GM21619 (cell line): Measurements from ENCODE around the gene OR4D1.
"Not testable (repeated sequence)": the region's sequence is repeated elsewhere in the genome, so short reads cannot be mapped to it uniquely, and the experiment has no call there.

Experiments
- ATAC-seq: cut with Tn5 transposase; IDR thresholded peaks from one replicate; pipeline ENCODE4 v1.9.1; 2021; ENCODE audit not compliant: unreplicated experiment

Gene OR4D1

DNA sequence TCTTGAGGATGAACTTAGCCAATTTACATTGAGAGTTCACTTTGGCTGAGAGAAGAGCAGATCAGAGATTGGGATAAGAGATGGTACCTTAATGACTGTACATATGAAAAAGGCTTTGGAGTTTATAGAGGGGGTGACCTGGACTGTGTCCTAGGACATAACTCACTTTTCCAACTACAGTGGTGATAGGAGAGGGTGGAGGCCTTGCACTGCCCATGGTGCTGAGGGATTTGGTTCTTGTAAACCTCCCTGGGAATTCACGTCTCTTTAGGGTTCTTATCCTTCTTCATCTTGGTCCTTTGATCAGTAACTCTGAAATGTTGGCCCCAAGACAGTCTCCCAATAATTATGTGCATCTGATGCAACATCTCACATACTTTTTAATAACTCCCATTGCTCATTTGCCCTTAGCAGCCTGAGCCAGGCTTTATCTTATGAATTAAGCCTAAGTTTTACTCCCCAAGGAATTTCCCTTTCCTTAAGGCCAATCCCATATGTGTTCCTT is at the start of gene OR4D1:
Gene OR4D1 (plus strand): TSS at position 455 of the 505 bp plus-strand sequence. CDS start 6,770 bp downstream, outside the sequence.
- ATAC-seq, result no peak

DNA sequence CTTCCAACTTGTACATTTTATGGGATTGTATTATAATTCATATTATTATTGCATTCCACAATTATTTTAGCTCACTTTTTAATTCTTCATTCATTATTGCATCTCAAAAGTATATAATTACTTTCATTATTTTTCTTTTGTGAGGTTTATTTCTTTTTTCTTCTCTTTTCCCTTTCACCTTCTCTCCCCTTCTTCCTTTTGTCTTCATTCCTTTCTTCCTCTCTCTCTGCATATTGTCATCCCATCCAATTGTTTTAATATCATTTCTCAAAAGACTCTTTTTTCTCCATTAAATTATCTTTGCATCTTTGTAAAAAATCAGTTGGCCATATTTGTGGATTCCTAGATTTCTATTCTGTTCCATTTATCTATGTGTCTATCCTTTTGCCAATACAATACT is 47.7 kb upstream of the OR4D1 start:
- ATAC-seq, result no peak

DNA sequence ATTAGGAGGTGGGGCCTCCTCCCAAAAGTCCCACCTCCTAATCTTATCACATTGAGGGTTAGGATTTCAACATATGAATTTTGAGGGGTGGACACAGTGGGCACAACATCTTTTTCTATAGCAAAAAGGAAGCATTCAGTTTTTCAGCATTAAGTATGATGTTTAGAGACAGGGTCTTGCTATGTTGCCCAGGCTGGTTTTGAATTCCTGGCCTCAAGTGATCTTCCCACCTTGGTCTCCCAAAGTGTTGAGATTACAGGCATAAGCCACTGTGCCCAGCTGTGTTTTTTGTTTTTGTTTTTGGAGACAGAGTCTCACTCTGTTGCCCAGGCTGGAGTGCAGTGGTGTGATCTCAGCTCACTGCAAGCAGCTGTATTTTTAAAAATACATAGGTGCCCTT is 46.3 kb upstream of the OR4D1 start:
- not testable (repeated sequence) for ATAC-seq

DNA sequence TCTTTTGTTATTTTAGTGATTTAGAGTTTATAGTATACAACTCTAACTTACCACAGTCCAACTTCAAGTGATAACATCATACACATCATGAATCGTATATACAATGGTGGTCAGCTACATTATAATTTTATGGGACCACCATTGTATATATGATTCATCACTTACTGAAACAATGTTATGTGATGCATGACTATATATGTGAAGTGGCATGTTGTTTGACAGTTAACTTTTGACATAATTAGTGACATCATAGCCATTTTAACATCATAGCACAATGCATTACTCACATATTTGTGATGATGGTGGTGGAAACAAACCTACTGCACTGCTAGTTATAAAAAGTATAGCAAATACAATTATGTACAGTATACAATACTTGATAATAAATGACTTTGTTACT is 43.1 kb upstream of the OR4D1 start:
- no peak for ATAC-seq

DNA sequence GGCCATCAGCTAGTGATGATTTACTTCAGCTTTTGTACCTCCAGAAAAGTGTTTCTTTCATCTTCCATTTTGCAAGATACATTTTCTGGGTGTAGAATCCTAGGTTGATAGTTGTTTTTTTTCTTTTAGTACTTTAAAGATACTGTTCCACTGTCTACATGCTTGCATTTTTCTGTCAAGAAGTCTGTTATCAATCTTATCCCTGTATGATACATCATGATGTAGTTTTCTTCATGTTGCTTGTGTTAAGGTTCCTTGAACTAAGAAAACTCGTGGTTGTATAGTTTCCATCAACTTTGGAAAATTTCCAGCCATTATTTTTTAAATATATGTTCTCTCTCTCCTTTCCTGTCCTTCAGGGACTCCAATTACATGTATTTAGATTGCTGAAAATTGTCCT is 40.9 kb upstream of the OR4D1 start:
- ATAC-seq, result no peak

DNA sequence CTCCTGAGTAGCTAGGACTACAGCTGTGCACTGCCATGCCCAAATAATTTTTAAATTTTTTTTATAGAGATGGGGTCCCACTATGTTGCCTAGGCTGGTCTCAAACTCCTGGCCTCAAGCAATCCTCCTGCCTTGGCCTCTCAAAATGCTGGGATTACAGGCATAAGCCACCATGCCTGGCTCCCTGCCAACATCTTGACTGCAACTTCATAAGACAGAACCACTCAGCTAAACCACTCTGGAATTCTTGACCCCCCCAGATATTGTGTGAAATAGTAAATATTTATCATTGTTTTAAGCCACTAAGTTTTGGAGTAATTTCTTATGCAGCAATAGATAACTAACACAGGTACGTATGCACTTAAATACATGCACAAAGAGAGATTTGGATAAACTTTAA is 39.0 kb upstream of the OR4D1 start:
- no peak for ATAC-seq

DNA sequence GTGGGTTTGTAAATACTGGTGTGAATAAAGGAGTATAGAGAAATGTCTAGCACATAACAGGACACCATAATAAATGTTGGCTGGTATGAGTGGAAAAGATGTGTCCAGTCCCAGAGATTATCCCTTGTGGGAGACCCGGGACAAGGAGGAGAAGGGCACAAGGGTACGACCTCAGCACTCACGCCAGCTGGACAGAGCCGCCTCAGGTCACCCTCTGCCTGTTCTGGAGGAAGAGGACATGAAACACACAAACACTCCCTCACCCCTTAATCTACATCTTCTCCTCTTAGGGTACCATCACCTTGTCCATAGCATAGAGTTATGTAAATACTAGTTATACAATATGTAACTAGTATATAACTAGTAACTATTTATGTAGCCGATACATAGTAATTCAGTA is 38.2 kb upstream of the OR4D1 start:
- no peak for ATAC-seq

DNA sequence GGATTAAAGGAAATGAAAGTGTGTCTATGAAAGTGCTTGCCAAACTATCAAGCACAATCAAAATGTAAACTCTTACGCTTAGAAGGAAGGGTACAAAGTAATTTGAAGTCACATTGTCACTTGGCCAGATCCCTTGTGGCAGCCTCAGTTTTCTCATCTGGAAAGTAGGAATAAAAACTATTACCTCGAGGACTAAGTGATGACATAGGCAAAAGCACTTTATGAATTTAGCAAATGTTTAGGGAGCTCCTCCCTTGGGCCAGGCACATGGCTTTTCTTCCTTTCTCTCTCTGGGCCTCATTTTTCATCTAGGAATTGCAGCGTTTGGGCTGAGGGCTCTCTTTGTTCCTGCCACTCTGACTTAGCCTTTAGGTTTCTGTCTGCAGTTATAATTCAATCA is 36.5 kb upstream of the OR4D1 start:
- ATAC-seq, result no peak

DNA sequence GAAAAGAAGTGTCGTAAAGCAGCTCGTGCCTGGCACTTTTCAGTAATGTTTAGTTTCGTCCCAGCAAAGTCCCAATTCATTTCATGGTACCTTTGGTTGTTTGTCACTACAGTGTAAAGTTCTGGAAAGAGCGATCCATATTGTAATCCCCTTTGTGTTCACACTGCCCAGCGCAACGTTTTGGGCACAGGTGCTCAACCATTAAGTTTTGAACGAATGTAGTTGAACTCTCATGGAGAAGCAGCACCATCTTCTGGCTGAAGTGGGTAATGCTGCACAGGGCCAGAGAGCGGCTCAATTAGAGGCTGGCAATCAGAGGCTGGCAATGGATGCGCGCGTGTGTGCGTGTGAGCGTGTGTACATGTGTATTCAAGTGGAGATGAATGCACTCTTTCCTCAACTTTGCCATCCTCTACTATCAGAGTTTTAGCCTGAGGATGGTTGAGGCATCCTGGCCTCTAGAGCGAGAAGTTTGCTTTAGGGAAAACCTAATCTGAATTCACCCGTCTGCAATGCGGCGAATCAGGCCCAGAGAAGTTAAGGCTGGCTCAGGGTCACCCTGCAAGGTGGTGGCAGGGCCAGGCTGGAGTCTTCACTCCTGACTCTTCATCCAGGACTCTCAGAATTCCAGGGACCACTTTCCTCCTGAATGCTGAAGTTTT is 35.1 kb upstream of the OR4D1 start:
- no peak for ATAC-seq

DNA sequence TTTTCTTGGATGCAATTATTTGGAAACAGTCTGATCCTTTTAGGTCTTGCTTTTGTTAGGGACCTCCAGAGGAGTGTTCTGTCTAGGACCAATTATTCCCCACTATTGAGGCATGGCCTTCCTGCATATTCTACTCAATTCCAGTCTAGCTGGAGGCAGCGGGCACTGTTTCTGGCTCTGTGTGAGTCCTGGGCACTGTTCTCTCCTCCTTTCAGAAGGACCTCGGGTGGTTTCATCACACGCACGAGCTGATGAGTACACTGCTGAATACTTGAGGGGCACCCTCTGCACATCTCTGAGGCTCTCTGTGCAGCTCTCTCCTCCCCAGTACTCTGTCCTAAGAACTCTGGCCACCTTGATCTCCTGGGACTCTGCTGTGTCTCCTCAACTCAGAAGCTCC is 34.2 kb upstream of the OR4D1 start:
- no peak for ATAC-seq

DNA sequence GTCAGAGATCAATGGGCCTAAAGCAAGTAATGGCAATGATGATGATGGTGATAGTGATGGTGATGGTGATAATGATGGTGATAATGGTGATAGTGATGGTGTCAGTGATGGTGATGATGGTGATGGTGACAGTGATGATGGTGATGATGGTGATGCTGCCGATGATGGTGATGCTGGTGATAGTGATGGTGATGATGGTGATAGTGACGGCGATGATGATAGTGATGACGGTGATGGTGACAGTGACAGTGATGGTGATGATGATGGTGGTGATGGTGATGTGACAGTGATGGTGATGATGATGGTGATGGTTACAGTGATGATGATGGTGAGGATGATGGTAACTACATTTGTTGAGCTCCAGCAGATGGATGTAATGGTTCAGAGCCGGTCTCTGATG is 30.8 kb upstream of the OR4D1 start:
- ATAC-seq, result no peak

DNA sequence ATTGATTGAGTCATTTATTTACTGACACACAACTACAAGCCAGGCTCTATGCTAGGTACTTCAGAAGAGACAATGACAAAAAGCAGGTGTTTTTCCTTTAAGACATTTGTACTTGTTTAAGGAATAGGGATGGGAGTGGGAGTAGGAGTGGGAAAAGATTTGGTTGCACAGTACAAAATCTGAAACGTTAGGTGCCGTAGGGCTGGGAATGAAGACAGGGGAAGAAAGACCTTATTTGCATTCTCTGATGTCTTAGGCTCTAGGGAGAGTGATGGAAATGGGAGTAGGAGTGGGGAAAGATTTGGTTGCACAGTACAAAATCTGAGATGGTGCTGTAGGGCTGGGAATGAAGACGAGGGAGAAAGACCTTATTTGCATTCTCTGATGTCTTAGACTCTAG is 28.7 kb upstream of the OR4D1 start:
- ATAC-seq, result no peak

DNA sequence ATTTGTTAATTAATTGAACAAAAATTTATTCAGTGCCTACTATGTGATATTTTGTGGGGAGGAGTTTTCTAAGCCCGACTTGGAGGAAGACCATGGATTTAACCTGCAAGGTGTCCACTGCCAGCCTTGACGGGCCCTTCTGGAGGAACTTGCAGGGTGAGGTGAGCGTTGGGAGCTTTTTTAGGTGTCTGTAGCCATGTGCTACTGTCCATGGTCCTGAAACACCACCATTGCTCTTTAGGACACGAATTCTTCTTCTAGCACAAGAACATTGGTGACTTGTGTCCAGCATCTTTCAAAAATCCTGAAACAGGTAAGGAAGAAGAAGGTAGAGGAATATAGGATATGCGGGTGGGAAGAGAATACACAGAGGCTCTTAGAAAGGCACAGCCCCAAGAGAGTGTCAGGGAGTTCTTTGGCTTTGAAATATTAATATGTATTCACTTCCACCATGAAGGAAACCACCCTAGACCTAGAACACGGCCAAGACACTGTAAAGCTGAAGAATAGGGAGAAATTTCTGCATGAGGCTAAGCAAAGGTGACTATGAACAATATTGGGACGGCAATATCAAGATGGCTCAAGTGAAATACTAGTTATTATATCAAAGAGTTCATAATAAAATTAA is 27.9 kb upstream of the OR4D1 start:
- ATAC-seq, result no peak

DNA sequence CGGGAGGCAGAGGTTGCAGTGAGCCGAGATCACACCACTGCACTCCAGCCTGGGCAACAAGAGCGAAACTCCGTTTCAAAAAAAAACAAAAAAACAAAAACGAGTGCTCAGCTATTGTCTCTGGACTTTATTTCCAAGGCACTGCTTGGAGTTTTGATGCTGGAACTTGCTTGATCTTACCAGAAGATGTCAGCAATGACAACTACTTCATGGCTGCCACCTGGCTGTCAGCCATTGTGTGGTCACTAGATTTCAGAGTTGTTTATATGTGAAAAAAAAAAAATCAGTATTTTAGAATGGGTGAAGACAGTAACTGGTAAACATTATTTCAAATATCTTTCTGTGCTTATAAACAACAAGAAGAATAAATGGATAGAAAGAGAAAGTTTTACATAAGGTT is 26.3 kb upstream of the OR4D1 start:
- no peak for ATAC-seq

DNA sequence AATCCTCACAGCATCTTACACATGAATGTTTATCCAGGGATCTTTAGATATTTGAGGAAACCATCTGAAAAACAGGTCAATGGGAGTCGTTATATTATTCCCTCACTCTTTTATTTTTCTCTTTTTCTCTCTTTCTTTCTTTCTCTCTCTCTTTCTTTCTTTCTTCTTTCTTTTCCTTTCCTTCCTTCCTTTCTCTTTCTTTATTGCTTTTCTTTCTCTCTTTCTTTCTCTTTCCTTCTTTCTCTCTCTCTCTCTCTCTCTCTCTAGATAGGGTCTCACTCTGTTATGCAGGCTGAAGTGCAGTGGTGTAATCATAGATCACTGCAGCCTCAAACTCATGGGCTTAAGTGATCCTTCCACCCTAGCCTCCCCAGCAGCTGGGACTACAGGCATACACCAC is 20.3 kb upstream of the OR4D1 start:
- ATAC-seq, result no peak

DNA sequence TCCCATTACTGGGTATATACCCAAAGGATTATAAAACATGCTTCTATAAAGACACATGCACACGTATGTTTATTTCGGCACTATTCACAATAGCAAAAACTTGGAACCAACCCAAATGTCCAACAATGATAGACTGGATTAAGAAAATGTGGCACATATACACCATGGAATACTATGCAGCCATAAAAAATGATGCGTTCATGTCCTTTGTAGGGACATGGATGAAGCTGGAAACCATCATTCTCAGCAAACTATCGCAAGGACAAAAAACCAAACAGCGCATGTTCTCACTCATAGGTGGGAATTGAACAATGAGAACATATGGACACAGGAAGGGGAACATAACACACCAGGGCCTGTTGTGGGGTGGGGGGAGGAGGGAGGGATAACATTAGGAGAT is 15.5 kb upstream of the OR4D1 start:
- ATAC-seq, result not testable (repeated sequence)

DNA sequence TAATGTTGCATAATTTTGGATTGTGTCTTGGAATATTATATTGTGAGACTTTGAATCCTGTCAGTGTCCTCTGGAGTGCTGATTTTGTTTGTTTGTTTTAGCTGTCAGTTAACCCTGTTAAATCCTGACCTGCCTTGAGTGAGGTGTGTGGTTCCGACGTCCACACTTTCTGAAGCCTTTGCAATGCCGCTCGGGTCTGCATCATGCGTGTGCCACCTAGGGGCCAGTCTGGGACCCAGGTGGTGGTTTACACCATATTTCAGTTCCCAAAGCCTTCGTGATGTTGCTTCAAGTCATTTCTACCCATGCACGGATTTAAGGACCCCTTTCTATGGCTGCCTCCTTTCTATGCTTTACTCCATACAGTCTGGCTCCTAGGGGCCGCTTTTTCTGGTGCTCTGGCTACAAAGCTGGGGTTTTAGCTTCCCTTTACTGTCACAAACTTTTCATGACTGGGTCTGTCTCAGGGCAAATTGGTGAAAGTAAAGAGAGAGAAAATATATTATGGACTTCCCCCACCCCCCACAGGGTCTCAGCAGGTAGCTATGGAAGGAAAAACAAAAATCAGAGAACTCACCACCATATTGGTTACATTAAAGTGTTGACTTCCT is 11.4 kb upstream of the OR4D1 start:
- ATAC-seq, result no peak

DNA sequence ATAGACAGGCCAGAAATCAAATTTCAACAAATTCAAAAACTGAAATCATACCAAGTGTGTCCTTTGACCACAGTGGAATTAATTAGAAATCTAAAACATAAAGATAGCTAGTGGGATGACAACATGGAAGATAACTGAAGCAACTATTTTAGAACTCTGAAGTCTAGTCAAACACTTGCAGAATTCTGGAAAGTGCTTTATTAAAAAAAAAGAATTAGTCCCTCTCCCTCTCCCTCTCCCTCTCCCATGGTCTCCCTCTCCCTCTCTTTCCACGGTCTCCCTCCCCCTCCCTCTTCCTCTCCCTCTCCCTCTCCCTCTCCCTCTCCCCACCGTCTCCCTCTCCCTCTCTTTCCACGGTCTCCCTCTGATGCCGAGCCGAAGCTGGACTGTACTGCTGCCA is 6.7 kb upstream of the OR4D1 start:
- no peak for ATAC-seq

DNA sequence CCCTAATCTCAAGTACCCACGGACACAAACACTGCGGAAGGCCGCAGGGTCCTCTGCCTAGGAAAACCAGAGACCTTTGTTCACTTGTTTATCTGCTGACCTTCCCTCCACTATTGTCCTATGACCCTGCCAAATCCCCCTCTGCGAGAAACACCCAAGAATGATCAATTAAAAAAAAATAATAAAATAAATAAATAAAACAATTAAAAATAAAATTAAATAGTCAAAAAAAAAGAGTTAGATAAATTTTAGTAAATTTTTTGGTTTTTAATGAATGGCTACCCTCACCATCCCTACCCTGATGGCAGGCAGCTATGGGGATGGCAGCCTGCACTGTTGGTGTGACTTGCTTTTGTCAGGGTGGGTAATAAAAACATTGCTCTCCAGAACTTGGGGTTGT is 4.8 kb upstream of the OR4D1 start:
- not testable (repeated sequence) for ATAC-seq

DNA sequence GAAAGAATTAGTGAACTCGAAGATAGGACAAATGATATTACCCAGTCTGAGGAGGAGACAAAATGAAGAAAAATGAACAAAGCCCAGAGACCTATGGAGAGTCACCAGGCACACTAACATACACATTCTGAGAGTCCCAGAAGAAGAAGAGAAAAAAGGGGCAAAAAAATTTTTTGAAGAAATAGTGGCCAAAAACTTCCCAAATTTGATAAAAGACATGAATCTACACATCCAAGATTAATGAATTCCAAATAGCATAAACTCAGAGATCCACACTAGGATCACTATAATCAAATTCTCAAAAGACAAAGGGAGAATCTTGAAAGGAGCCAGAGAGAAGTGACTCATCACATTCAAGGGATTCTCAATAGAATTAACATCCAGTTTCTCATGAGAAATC is 3.4 kb upstream of the OR4D1 start:
- ATAC-seq, result no peak

DNA sequence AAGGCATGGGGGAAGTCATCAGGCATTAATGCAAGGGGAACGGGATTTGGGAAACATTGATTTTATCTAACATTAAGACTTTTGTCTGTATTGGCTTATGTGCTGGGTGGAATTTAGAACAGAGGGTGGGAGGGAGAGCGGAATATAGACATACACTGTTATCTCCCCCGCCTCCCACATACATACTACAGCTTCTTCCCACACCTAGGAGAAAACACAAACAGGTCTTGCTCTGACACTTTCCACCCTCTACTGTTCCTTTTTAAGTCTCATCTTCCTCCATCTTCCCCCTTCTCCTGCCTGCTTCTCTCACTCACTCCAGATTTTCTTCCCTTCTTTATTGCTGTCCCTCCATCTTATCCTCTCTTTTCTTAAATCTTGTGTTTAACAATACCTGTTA is 425 bp downstream of the OR4D1 start:
- ATAC-seq, result no peak

DNA sequence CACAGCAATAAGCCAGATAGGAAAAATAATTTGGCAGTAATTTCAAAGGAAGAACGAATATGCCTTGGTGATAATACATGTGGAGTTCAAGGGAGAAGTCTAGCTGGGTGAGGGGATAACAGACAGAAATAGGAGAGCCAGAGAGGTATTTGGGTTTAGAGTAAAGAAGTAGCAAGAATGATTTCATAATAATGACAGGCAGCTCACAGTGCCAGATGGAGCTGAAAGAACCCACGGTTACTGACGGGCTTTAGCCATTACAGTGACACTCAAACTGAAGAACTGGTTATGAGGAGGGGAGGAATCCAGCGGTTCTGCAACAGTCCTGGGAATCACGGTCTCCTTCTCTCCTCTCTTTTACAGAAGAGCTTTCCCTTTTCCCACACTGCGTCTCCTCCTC is 2.2 kb downstream of the OR4D1 start:
- ATAC-seq, result no peak
